HG03442 (cell line): ENCODE results near the gene API5.
"Not testable (repeated sequence)": the region's sequence is repeated elsewhere in the genome, so short reads cannot be mapped to it uniquely, and the experiment has no call there.

ENCODE experiments used
- ATAC-seq: cut with Tn5 transposase; IDR thresholded peaks from one replicate; pipeline ENCODE4 v1.9.1; 2021; ENCODE audit warnings: mild to moderate bottlenecking, moderate library complexity; ENCODE audit not compliant: unreplicated experiment

API5 gene

DNA sequence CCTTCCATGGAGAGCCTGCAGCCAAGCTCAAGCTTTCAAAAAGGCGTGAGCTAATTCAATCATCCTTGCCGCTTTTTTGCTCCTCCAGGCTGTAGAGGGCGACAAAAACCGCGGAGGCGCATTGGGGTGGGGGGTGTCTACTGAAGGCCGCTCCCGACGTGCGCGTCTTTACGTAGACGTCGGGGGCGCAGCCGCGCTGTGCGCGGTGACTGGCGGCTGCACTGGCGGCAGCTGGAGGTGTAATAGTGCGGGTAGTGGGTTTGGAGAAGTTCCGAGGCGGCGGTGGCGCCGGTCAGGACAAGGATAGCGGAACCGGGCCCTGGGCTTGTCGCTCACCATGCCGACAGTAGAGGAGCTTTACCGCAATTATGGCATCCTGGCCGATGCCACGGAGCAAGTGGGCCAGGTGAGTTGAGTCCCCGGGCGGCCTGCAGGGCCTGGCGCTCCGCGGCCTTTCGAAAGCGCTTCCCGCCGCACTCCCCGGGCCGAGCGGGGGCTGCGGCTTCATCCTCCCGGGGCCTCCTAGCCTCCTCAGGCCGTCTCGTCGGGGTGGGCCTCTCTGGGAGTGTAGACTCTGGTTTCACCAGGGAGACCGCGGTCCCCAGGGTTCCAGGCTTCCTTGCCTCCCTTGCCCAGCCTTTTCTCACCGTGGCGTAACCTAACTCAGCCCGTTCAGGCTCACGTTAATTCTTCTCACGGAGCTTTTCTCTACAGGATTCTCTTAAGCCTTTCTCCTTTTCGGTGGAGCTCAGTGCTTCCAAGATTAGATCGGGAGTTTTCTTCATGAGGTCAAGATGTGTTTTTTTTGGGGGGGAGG, at the start of gene API5:
Gene API5 (plus strand): TSS at position 206 of the 817 bp plus-strand sequence. CDS start 132 bp downstream, at position 338.
- peak; percentile 97 for ATAC-seq

DNA sequence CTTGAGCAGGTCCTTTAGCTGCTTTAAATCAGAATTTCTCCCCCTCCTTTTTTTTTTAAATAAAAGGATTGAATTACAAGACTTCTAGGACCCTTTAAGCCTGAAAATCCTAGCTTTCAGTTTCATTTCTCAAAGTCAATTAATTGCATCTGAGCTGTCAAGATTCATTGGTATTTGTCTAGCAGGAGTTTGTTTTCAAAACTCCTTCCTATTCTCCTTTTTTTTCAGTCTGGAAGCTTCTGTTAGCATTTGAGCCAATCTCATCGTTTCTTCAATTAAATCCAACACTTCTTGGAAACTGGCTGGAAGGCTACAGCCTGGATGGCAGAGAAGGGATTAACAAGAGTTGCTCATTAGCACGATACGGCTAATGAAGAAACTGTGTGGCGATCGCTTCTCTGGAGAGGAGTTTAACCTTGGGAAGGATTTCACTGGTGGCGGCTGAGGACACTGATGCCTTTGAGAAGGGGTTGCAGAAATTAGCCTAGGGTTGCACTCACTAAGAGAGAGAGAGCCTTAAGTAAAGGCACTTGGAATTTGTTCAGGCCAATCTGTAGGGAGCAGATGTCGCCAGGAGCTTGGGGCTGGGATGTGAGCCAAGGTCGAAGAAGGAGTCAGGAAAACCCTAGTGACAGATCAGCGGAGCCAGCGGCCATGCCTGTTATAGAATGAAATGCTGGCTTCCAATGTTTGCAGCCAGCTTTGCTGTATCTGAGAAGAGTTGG, 43.8 kb upstream of the API5 start:
- no peak for ATAC-seq

DNA sequence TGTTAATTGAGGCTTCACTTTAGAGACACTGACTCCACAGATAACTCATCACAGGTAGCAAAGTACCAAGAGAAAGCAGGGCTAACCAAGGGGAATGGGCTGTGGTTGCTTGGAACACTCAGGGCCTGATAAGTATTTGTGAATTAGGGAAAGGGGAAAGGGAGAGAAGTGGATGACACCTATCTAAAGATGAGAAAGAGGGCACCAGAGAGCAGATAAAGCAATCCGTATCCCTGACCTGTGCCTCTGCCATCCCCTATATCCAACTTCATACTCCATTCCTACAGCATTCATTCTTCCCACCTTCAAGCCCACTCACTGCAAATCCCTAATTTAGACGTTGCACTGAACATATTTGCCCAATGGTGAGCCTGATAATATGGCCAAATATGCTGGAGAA, 43.0 kb upstream of the API5 start:
- ATAC-seq = no peak

DNA sequence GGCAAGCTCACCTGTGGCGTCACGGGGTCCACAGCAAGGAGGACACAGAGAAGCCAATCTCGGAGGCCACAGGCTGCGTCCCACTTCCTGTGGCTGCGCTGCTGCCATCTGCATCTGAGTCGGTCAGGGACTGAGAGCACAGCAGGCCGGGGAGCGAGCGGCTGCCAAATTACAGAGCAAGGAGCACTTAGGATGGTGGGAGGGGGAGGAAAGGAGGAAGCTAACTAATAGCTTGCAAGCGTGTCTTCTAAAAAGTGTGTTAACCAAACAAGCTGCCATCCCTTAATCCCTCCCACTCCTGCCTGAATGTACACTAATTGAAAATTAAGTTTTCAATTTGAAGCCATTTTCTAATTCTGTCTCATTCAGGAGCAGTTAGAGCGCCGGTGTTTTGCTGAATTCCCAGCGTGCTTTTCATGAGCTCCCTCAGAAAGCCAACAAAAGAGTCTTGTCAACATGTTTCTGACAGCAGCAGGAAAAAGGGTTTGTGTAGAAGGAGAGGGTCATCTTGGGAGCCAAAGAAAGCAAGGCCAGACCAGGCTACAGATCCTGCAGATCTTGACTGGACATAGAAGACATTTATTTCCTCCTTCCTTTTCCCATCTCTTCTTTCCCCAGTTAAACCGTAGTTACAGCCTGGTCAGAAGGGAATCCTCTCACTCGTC, 42.4 kb upstream of the API5 start:
- ATAC-seq = no peak

DNA sequence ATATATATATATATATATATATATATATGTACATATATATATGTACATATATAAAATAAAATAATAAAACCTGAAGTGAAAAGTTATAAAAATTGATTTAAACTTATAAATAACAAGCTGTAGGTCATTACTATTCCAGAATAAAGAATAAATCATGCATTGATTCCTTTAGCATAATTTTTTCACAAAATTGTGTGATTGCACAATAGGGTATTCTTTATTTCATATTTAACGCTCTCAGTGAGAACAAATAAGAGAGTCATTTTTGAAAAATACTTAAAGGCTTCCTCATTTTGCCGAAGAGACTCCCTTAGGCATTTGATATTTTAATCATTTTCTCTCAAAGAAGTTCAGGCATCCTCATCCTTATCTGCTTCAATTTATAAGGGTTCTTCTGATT, 41.3 kb upstream of the API5 start:
- no peak for ATAC-seq

DNA sequence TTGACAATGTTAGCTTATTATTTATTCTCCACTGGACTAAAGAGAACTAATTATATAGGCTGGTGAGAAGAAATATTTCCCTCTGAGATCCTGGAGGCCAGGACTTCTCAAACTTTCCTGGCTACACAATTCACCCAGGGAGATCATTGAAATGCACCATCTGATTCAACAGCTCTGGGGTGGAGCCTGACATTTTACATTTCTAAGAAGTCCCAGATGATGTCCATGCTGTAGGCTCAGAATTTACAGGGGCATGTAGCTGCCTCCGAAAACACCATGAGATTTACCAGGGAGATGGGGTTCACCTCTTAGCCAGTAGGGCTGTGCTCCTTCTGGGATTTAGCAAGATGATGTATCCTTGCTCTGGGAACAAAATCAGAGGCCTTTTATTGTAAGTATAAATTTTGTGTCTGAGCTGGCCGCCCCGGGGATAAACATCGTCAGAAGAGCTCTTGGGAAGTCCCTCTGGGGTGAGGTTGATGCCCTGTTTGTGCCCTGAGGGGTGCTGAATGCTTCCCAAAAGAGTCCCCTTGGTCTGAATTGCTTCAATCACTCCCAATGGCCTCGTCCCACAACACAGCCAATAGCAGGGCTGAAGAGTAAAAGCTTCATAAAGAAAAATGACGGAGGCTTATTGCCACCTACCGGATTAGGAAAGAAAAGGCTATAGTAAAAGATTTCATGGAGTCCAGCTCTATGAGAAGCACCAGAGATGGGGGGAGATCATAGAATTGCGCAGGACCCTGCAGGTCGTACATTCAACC, 33.4 kb upstream of the API5 start:
- ATAC-seq = peak; percentile 66

DNA sequence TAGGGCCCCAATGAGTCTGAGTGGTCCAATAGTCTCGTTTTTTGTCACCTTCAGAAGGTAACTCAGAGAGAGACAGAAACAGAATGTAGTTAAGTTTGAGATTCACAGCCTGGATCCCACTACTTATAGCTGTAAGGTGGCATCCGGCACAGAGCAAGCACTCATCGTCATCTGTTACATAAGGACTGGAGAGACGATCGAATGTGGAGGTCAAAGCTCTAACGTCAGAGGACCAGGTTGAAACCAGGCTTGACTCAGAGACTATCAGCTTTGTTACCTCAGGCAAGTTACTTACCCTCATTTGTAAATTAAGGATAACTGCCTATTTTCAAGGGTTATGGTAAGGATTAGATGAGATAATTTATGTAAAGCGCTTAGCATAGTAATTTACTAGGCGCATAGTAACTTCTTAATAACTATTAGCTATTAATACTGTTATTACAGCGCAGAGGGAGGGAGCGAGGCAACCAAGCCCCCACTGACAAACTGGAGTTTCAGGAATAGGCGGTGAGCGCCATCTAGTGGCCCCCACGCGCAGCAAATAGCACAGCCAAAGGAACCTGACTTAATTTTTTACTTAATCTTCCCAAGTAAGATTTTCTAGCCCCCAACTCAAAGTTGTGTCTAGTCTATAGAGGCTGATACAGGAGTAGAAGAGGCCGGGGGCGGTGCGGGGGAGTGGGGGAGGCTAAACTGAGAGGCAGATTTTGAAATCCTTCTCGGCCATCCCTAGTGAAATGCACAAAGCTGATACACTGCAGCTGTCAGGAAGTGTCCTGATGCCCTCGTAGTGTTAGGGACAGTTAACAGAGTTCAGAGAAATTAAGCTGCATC, 29.0 kb upstream of the API5 start:
- ATAC-seq = peak; percentile 59

DNA sequence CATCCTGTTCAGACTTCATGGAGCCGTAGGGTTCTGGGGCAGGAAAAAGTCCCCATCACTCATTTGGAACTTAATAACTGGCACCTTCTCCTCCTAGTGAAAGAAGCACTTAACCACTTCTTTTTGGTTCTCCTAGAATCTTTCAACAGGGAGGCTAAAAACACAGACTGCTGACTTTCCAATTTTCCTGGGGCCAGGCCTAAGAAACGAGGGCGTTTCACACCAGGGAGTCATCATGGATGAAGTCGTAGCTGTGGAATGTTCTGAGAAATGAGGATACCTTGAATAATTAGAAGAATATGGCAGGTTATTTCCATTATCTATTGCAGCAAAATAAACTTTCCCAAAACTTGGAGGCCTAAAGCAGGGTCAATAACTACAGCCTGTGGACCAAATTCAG, 26.0 kb upstream of the API5 start:
- ATAC-seq = no peak

DNA sequence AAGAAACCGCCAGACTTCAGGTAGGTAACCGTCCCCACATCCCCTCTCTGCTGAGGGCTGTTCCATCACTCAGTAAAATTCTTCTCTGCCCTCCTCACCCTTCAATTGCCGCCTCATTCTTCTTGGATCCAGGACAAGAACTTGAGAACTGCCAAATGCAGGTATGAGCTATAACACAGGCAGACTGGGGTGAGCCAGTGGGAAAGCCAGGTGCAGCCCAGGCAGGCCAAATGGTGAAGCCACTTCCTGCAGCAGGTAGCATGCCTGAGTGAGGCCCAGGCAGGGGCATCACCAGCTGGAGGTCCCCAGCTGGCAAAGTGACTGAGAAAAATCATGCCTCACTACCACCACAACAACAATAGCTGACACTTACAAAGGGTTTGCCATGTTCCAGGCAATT, 22.4 kb upstream of the API5 start:
- no peak for ATAC-seq

DNA sequence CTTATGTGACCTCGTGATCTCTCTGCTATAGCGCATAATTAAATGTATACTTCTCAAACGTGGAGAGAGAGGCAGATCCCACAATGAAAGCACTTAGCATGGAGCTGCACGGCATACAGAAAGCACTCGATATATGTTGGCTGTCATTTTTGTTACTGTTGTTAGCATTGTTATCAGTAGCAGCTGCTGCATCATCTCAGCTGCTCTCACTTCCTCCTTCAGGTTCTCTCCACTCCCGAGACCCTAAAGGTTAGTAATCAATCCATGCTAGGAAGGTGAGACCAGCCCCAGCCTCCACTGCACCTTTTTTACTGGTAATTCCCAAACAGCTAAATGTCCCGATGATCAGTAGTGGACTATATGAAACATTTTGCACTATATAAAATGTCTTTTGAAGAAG, 13.4 kb upstream of the API5 start:
- no peak for ATAC-seq

DNA sequence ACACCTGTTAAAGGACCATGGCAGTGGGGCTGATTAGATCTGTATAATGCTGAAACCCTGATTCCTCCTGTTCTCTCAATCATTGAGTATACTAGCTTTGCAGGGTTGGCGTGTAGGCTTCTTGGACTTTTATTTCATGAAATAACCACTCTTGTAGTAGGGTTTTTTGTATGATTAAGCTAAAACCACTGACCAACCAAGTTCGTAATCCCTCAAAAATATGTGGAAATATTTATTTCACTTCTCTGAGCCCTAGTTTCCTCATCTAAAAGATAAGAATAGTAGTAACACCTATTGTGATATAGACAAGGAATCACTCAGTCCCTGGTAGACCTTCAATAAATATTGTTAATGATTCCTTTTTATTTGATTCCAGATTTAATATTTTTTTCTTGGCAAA, 4.2 kb downstream of the API5 start:
- no peak for ATAC-seq

DNA sequence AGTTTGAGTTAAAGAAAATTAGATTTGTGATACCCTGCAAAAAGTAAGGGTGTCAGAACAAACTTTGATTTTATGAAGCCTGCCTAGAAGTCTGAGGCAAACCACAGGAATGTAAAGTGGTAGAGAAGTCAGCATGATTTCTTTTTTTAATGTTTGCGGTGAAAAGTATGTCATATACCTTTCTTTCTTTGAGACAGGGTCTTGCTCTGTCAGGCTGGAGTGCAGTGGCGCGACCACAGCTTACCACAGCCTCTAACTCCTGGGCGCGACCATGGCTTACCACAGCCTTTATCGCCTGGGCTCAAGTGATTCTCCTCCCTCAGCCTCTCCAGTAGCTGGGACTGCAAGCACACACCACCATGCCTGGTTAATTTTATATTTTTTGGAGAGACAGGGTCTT, 4.7 kb downstream of the API5 start:
- ATAC-seq = peak; percentile 19

DNA sequence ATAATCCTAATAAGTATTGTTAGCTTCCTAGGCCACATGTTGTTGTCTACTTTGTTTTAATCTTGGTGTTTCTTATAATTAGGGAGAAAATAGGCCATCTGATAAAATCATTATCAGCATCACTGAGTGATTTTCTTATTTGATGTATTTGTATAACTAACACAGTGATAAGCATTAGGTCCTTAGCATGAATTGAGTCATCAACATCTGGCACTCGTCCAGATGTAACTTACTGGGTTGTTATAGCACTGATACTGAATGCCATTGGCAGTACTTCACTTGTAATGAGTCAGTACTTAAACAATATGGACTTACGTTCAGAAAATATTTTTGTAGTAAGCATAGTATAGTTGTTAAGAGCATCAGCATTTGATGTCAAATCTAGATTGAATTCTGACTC, 16.2 kb downstream of the API5 start:
- no peak for ATAC-seq

DNA sequence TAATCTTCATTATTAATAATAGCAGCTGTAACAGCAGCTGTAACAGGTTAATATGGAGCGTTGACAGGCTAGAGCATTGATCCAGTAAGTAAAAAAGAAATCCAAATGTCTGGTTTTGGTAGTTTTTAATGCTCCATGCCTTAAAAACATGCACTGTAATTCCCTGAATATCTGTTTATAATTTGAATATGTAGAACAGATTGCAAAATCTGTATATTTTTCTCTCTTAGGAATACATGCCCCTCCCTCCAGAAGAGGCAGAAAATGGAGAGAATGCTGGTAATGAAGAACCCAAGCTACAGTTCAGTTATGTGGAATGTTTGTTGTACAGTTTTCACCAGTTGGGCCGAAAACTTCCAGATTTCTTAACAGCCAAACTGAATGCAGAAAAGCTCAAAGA, 16.7 kb downstream of the API5 start:
- no peak for ATAC-seq

DNA sequence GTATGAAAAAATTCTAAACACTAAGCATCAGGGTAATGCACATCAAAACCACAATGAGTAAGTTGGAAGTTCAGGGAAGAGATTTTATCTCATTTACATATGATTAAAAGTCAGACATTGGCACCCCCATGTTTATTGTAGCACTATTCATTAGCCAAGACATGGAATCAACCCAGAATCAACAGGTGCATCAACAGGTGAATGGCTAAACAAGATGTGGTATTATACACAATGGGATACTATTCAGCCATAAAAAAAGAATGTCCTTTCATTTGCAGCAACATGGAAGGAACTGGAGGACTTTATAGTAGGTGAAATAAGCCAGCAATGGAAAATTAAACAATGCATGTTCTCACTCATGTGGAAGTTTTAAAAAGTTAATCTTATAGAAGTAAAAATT, 29.4 kb downstream of the API5 start:
- ATAC-seq = no peak

DNA sequence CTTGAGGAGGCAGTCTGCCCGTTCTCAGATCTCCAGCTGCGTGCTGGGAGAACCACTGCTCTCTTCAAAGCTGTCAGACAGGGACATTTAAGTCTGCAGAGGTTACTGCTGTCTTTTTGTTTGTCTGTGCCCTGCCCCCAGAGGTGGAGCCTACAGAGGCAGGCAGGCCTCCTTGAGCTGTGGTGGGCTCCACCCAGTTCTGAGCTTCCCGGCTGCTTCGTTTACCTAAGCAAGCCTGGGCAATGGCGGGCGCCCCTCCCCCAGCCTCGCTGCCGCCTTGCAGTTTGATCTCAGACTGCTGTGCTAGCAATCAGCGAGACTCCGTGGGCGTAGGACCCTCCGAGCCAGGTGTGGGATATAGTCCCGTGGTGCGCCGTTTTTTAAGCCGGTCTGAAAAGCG, 39.6 kb downstream of the API5 start:
- ATAC-seq = not testable (repeated sequence)

DNA sequence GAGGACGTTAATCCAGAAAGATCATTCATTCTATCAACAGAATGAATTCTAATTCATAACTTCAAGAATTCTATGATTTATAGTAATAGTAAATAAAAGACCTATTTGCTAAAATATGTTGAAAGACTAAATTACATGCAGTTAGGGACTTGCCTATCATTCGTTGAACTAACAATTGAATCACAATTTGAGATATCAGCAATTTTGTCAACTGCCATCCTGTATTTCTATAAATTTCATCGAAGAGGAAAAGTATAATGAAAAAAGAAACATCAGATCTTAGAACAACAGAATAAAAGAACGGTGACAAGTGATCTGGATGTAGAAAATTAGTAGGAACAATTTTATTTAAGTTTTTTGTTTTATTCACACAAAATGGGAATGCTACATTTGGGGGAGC, 42.5 kb downstream of the API5 start:
- no peak for ATAC-seq

DNA sequence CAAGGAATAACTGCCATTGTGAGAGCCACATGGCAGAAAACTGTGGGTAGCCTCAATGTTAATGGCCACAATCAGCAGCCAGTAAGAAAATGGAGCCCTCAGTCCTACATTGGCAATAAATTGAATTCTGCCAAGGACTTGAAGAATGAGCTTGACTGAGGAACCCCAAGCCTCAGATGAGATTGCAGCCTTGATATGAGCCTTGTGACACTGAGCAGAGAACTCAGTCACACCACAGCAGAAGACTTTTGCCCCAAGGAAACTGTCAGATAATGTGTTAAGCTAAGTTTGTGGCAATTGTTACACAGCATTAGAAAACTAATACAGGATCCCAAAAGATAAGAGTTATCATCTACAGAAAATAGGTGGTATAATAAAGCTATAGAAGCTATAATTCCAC, 44.5 kb downstream of the API5 start:
- ATAC-seq = no peak

DNA sequence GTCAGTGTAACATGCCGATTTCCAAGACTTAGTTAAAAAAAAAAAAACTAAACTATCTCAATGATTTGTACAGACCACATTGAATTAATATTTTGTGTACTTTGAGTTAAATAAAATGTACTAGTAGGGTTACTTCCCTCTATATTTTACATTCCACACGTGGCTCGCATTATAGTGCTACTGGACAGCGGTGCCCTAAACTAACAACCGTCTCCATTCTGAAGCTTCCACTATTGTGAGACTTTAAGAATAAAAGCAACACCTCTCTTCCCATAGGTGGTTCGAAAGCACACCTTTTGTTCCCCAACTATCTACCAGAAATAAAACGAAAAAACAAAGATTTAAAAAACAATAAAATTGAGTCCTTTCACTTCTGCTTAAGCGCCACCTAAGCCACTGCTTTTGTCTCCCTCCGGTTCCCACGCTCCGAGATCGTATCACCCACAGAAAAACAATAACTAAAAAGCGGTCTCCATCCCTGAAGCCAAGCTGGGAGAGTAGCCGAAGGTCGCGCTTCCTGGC, 46.5 kb downstream of the API5 start:
- no peak for ATAC-seq

DNA sequence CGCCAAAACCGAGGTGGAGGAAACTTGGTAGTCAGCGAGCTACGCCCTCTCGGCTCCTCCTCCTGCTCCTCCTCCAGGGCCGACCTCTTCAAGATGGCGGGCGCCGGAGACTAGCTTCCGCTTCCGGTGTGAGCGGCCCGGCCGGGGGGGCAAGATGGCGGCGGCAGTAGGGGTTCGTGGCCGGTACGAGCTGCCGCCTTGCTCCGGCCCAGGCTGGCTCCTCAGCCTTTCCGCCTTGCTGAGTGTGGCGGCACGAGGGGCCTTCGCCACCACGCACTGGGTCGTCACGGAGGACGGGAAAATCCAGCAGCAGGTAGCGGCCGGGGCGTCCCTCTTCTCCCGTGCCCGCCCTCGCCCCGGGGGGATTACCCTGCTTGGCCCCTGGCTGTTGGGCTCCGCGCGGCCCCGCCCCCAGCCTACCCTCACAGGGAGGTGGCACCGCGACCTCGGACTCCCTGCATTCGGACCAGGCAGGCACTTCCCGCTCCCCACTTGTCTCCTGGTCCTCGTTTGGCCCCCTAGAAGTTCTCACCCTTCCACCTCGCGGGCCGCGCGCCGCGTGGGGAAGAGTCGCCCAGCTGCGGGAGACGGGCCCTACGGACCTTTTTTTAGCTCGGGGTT, 47.1 kb downstream of the API5 start, which contains the start of gene TTC17:
Gene TTC17 (plus strand): TSS at position 120 of the 621 bp plus-strand sequence. CDS start 35 bp downstream, at position 155.
- peak; percentile 90 for ATAC-seq
